HG03045 (cell line): ENCODE results near the gene CCT2.
"Not testable (repeated sequence)": the region's sequence is repeated elsewhere in the genome, so short reads cannot be mapped to it uniquely, and the experiment has no call there.

Experiments used
- ATAC-seq: cut with Tn5 transposase; IDR thresholded peaks from one replicate; pipeline ENCODE4 v1.9.1; 2021; ENCODE audit warnings: mild to moderate bottlenecking, moderate library complexity; ENCODE audit not compliant: unreplicated experiment

Gene CCT2

GRCh38 chr12:69583203-69583602 lies 2.1 kb upstream of the CCT2 start:
- ATAC-seq = no peak

GRCh38 chr12:69588527-69588926 lies 3.3 kb downstream of the CCT2 start:
- no peak for ATAC-seq

- ATAC-seq = no peak
Observed at GRCh38 chr12:69589082-69589481, 3.8 kb downstream of the CCT2 start.

GRCh38 chr12:69595689-69596088 lies 10.4 kb downstream of the CCT2 start:
- ATAC-seq = no peak

GRCh38 chr12:69598174-69598753 lies 13.0 kb downstream of the CCT2 start:
- ATAC-seq = no peak

GRCh38 chr12:69600804-69601203 lies 15.5 kb downstream of the CCT2 start:
- no peak for ATAC-seq

- ATAC-seq = no peak
Observed at GRCh38 chr12:69601962-69602685, 16.9 kb downstream of the CCT2 start.

GRCh38 chr12:69602954-69603353 lies 17.7 kb downstream of the CCT2 start:
- ATAC-seq = no peak

GRCh38 chr12:69603556-69603955 lies 18.3 kb downstream of the CCT2 start:
- not testable (repeated sequence) for ATAC-seq

- not testable (repeated sequence) for ATAC-seq
Observed at GRCh38 chr12:69604275-69604674, 19.0 kb downstream of the CCT2 start.

GRCh38 chr12:69608114-69608513 lies 22.9 kb downstream of the CCT2 start:
- no peak for ATAC-seq

GRCh38 chr12:69610126-69610525 lies 24.9 kb downstream of the CCT2 start:
- ATAC-seq = no peak

- ATAC-seq = no peak
Observed at GRCh38 chr12:69610729-69611128, 25.5 kb downstream of the CCT2 start, which contains the start of gene LRRC10. Gene LRRC10 (minus strand): TSS chr12:69610907. CDS start chr12:69610838, 69 bp downstream.

GRCh38 chr12:69613351-69613750 lies 28.1 kb downstream of the CCT2 start:
- ATAC-seq = no peak

- ATAC-seq = no peak
Observed at GRCh38 chr12:69616025-69616424, 30.8 kb downstream of the CCT2 start.

- ATAC-seq = no peak
Observed at GRCh38 chr12:69619050-69619449, 33.8 kb downstream of the CCT2 start.

GRCh38 chr12:69620077-69620476 lies 34.8 kb downstream of the CCT2 start:
- no peak for ATAC-seq

GRCh38 chr12:69620921-69621320 lies 35.7 kb downstream of the CCT2 start:
- no peak for ATAC-seq

GRCh38 chr12:69621551-69621950 lies 36.3 kb downstream of the CCT2 start:
- no peak for ATAC-seq

GRCh38 chr12:69623970-69624369 lies 38.7 kb downstream of the CCT2 start:
- ATAC-seq = no peak

GRCh38 chr12:69627501-69627900 lies 42.2 kb downstream of the CCT2 start:
- no peak for ATAC-seq

- ATAC-seq = no peak
Observed at GRCh38 chr12:69630191-69630590, 44.9 kb downstream of the CCT2 start.

- ATAC-seq = no peak
Observed at GRCh38 chr12:69633061-69633460, 47.8 kb downstream of the CCT2 start.
